ENCODE results near the gene FES.
"Not testable (repeated sequence)": the region's sequence is repeated elsewhere in the genome, so short reads cannot be mapped to it uniquely, and the experiment has no call there.

The FES gene

DNA sequence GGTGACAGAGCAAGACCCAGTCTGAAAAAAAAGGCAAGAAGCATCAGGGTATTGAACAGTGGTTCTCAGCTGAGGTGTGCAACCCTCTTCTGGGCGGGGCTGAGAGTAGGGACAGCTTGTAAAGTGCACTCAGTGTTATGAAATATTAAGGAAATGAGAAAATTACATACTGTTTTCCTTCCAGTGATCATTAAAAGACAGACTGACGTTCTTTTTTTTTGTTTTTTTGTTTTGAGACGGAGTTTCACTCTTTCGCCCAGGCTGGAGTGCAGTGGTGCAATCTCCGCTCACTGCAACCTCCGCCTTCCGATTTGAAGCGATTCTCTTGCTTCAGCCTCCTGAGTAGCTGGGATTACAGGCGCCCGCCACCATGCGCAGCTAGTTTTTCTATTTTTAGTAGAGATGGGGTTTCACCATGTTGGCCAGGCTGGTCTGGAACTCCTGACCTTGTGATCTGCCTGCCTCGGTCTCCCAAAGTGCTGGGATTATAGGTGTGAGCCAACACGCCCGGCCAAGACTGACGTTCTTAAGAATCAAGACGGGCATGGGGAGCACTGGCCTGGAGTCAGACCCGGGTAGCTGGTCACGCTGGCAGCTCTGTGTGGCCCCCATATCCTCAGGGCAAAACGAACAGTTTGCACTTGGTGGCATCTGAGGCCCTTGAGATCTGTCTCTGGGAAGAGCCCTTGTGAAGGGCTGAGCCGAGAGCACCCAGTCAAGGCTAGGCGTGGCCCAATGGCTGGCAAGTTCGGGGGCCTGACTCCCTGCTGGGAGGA, 30.2 kb downstream of the FES start:
- in situ Hi-C loops (cut with HindIII; ENCODE audit: low pct_unique_long_range_greater_than_20kb, low sequenced_read_pairs): no loop called here
- DNase-seq (ENCODE audit: low read depth in 1 of 2, low spot score in 1 of 2): no peak
- no peak for TF ChIP-seq JUND (IDR thresholded peaks at IDR 0.05; ENCODE audit: low read depth)

DNA sequence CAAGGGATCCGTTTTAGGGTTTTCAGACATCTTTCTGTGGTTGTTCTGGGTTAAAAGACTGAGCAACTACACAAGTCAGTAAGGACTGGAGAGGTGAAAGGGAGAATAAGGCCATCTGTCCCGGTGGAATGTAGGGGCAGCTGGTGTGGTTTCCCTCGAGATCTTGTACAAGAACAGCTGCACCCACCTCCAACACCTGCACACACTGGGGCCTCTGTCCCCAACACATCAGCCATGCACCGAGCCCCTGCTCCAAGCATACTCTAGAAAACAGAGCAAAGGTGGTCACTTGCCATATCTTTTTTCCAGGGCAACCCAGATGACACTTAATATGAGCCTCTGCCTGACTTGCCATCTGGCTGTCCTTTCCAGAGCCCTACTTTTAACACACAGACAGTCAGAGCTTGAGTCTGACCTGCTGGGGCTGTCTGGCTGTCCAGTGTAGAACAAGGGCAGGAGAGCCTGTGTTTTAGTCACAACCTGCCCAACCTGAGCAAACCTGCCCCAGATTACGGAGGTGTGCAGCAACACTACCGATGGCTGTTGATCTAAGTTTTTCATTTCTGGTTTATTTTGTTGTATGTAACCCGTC, 31.0 kb downstream of the FES start:
- in situ Hi-C loops (cut with HindIII; ENCODE audit: low pct_unique_long_range_greater_than_20kb, low sequenced_read_pairs): no loop called here
- no peak for TF ChIP-seq JUND (IDR thresholded peaks at IDR 0.05; ENCODE audit: low read depth)
- DNase-seq (ENCODE audit: low read depth in 1 of 2, low spot score in 1 of 2): no peak

DNA sequence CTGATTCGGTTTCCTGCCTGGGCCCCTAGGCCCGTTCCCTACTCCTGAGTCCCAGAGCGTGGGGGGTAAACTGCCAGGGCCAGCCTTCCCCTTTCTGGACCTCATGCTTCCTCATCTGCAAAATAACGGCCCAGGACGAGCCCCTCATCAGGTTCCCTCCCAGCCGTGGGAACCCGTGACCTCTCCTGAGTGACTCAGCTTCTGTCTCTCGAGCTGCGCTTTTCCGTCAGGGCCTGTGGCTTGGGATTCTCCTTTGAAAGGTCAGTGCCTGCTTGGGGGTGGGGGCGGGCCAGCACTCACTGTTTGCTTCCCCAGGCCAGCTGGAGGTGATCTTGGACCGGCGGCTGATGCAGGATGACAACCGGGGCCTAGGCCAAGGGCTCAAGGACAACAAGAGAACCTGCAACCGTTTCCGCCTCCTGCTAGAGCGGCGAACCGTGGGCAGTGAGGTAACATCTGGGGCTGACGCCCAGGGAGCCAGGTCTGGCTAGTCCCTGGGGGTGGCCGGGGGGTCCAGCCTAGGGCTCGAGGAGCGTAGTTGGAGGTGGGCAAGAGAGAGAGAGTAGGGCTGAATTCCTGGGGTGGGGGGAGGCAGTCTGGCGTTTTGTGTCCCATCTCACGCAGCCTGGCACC, 31.6 kb downstream of the FES start:
- in situ Hi-C loops (cut with HindIII; ENCODE audit: low pct_unique_long_range_greater_than_20kb, low sequenced_read_pairs): no loop called here
- TF ChIP-seq JUND (IDR thresholded peaks at IDR 0.05; ENCODE audit: low read depth): no peak
- DNase-seq (ENCODE audit: low read depth in 1 of 2, low spot score in 1 of 2): no peak

DNA sequence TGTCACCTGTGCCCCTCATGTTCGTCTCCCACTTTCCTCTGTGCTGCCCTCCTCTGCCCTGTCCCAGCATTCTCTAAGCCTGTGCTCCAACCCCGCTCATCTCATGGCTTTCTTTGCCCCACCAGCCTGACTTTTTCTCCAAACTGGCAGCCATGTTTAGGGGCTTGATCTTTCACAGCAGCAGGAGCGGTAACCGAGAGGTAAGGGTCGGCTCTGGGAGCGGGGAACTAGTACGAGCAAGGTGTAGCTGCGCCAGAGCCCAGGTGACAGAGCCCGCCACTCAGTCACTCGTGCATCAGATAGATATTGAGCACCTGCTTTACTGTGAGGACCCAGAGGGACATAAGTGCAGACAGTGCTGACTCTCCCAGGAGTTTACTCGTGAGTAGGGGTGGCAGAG, 32.2 kb downstream of the FES start:
- in situ Hi-C loops (cut with HindIII; ENCODE audit: low pct_unique_long_range_greater_than_20kb, low sequenced_read_pairs): no loop called here
- no peak for TF ChIP-seq JUND (IDR thresholded peaks at IDR 0.05; ENCODE audit: low read depth)
- no peak for DNase-seq (ENCODE audit: low read depth in 1 of 2, low spot score in 1 of 2)

DNA sequence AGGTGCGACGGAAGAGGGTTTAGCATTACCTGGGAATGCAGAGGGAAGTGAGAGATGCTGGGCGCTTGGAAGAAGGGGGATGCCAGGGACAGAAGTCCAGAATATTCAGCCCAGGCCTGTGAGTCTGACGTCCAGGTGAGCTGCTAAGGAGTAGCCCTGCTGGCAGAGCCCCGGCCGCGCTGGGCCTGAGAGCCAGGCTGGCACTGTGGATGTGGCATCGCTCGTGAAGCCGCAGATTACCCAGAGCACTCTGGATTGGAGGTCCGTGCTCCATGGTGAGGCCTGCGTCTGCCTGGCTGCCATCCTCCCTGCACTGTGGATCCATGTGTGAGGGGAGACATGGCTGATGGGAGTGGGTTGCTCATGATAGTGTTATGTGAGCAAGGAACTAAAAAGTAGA, 33.3 kb downstream of the FES start:
- TF ChIP-seq JUND (IDR thresholded peaks at IDR 0.05; ENCODE audit: low read depth): no peak
- in situ Hi-C loops (cut with HindIII; ENCODE audit: low pct_unique_long_range_greater_than_20kb, low sequenced_read_pairs): no loop called here
- no peak for DNase-seq (ENCODE audit: low read depth in 1 of 2, low spot score in 1 of 2)

DNA sequence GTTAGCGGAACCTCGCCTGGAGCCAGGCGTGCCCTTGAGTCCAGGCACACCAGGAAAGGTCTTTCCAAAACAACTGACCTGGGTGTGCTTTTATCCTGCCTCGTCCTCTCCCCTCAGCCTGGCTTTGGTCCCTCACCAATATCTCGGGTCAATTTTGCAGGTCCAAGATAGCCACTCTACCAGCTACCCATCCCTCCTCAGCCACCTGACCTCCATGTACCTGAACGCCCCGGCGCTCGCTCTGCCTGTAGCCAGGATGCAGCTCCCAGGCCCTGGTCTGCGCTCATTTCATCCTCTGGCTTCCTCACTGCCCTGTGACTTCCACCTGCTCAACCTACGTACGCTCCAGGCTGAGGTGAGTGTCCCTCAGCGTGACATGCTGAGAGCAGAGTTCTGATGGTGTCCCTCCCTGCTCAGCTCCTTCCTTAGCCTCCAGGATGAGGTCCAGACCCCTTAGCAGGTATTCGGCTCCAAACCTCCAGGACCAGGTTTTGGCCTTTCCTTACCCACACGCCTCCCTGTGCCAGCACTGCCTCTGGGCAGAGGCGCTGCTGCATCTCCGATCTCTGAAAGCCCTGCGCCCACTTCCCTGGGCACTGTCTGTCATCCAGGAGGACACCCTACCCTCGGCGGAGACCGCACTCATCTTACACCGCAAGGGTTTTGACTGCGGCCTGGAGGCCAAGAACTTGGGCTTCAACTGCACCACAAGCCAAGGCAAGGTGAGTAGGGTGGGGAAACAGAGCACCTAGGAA, 33.9 kb downstream of the FES start:
- no peak for TF ChIP-seq JUND (IDR thresholded peaks at IDR 0.05; ENCODE audit: low read depth)
- DNase-seq (ENCODE audit: low read depth in 1 of 2, low spot score in 1 of 2): no peak
- in situ Hi-C loops (cut with HindIII; ENCODE audit: low pct_unique_long_range_greater_than_20kb, low sequenced_read_pairs): no loop called here

DNA sequence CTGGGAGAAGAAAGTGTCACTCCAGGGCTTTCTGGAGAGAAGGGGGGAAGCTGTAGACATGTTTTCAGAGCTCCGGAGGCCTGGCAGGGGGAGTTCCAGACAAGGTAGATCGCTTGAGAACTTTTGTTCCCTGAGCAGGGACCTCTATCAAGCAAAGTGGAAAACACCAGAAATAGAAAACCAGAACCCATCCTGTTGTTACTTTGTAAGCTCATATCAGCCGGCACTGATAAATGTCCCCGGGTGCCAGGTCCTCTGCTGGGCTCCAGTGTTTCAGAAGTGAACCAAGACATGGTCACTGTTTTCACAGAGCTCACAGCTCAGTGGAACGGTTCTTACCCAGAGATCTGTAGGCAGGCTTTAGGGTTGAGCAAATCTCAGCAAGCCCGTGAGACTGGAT, 34.5 kb downstream of the FES start:
- no peak for TF ChIP-seq JUND (IDR thresholded peaks at IDR 0.05; ENCODE audit: low read depth)

DNA sequence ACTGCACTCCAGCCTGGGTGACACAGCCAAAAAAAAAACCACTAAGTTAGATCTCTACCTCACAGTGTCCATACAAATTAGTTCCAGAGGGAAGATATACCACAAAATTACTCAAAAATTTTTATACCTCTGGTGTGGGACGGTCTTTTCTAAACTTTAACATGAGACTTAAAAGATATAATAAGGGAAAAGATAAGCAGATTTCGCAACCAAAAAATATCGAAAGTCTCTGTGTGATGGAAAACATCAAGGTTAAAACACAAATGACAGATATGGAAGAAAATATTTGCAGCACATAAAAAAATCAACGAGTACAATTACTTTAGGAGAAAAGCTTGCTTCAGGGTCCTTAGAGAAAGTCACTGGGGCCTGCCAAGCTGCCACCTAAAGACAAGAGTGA, 37.6 kb downstream of the FES start:
- no peak for DNase-seq (ENCODE audit: low read depth in 1 of 2, low spot score in 1 of 2)
- no peak for TF ChIP-seq JUND (IDR thresholded peaks at IDR 0.05; ENCODE audit: low read depth)
- in situ Hi-C loops (cut with HindIII; ENCODE audit: low pct_unique_long_range_greater_than_20kb, low sequenced_read_pairs): no loop called here

More for the DNA sequence above, 34.5 kb downstream of the FES start:
- in situ Hi-C loops (cut with HindIII; ENCODE audit: low pct_unique_long_range_greater_than_20kb, low sequenced_read_pairs): no loop called here
- DNase-seq (ENCODE audit: low read depth in 1 of 2, low spot score in 1 of 2): no peak

DNA sequence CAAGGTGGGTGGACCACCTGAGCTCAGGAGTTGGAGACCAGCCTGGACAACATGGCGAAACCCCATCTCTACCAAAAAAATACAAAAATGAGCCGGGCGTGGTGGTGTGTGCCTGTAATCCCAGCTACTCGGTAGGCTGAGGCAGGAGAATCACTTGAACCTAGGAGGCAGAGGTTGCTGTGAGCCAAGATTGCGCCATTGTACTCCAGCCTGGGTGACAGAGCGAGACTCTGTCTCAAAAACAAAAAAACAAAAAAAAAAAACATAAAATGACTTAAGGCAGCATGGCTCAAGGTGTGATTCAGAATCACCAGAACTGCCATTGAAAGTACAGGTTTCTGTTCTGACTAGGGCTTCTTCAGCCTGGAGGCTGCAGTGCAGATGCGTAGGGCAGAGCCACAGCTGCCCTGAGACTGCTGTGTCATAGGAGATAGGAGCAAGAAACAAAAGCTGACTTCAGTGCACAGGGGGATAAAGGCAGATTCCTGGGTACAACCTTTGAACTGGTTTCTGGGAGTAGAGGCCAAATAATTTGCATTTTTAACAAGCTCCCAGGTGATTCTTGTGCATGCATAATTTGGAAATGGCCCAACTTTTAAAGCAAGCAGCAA, 38.5 kb downstream of the FES start:
- DNase-seq (ENCODE audit: low read depth in 1 of 2, low spot score in 1 of 2); in situ Hi-C loops (cut with HindIII; ENCODE audit: low pct_unique_long_range_greater_than_20kb, low sequenced_read_pairs): not testable (repeated sequence)

DNA sequence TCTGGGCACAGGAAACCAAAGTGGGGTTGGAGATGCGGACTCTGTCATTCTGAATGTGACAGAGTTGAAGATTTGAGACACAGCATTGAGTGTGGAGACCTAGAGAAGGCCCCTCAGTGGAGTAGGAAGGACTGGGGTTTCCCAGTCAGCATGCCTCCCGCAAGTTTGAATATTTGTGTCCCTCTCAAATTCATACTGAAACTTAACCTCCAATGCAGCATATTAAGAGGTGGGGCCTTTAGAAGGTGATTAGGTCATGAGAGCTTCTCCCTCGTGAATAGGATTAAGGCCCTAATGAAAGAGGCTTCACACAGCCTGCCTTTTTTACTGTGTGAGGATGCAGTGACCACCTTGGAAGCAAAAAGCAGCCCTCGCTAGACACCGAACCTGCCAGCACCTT, 40.1 kb downstream of the FES start:
- TF ChIP-seq JUND (IDR thresholded peaks at IDR 0.05; ENCODE audit: low read depth): no peak
- no peak for DNase-seq (ENCODE audit: low read depth in 1 of 2, low spot score in 1 of 2)
- in situ Hi-C loops (cut with HindIII; ENCODE audit: low pct_unique_long_range_greater_than_20kb, low sequenced_read_pairs): no loop called here

DNA sequence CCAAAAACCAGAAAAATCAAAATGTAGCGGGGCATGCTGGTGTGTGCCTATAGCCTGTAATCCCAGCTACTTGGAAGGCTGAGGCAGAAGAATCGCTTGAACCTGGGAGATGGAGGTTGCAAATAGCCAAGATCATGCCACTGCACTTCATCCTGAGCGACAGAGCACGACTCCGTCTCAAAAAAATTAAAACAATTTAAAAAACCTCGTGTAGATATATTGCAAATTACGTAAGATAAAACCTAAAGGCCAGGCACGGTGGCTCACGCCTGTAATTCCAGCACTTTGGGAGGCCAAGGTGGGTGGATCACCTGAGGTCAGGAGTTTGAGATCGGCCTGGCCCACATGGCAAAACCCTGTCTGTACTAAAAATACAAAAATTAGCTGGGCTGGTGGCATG, 42.5 kb downstream of the FES start:
- in situ Hi-C loops (cut with HindIII; ENCODE audit: low pct_unique_long_range_greater_than_20kb, low sequenced_read_pairs); DNase-seq (ENCODE audit: low read depth in 1 of 2, low spot score in 1 of 2): not testable (repeated sequence)

DNA sequence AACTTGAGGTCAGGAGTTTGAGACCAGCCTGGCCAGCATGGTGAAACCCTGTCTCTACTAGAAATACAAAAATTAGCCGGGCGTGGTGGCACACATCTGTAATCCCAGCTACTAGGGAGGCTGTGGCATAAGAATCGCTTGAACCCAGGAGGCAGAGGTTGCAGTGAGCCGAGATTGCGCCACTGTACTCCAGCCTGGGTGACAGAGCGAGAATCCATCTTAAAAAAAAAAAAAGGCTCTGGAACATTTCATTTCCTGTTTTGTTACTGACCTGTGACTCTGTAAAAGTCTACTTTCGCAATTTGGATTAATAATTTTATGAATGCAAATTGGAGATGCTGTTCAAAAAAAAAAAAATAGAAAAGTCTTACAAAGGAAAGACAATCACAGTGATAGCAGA, 43.8 kb downstream of the FES start:
- in situ Hi-C loops (cut with HindIII; ENCODE audit: low pct_unique_long_range_greater_than_20kb, low sequenced_read_pairs): not testable (repeated sequence)

More for the DNA sequence above, 43.8 kb downstream of the FES start:
- not testable (repeated sequence) for DNase-seq (ENCODE audit: low read depth in 1 of 2, low spot score in 1 of 2)

Data from T47D (cell line).